Osteocyte (in vitro differentiated cells): Measurements from ENCODE around the gene SH3RF1. TPM values are rescaled to one million over a fixed set of nuclear protein-coding genes. Genes with fewer than 3 reads are reported as not detected.
"Not testable (repeated sequence)": the region's sequence is repeated elsewhere in the genome, so short reads cannot be mapped to it uniquely, and the experiment has no call there.

Experiments used
- DNase-seq: peaks from one replicate; pipeline ENCODE4 v3.0.0; 2021; ENCODE audit warnings: mixed read lengths; ENCODE audit not compliant: unreplicated experiment; ENCODE audit errors: extremely low spot score
- H3K27ac Mint-ChIP-seq: one replicate; pipeline ENCODE4 v1.8.0; 2021; ENCODE audit warnings: mild to moderate bottlenecking, mixed read lengths; ENCODE audit not compliant: unreplicated experiment
- H3K27me3 Mint-ChIP-seq: one replicate; pipeline ENCODE4 v1.8.0; 2021; ENCODE audit warnings: mixed read lengths; ENCODE audit not compliant: unreplicated experiment
- H3K36me3 Mint-ChIP-seq: one replicate; pipeline ENCODE4 v1.8.0; 2021; ENCODE audit warnings: mixed read lengths; ENCODE audit not compliant: unreplicated experiment
- H3K4me1 Mint-ChIP-seq: one replicate; pipeline ENCODE4 v1.8.0; 2021; ENCODE audit warnings: mixed read lengths; ENCODE audit not compliant: unreplicated experiment
- H3K4me3 Mint-ChIP-seq: one replicate; pipeline ENCODE4 v1.8.0; 2021; ENCODE audit warnings: mild to moderate bottlenecking, moderate library complexity, mixed read lengths; ENCODE audit not compliant: unreplicated experiment
- H3K9me3 Mint-ChIP-seq: one replicate; pipeline ENCODE4 v1.8.0; 2021; ENCODE audit warnings: mixed read lengths; ENCODE audit not compliant: unreplicated experiment
- total RNA-seq: library from RNA; stranded (reverse); gene quantifications from 2 replicates; pipeline ENCODE4 v1.2.1, GENCODE V29; 2021
- TF ChIP-seq, protein P1 (sequence below): fragments of 200-600 bp; sonication (generic); IDR thresholded peaks from 2 replicates; pipeline ENCODE4 v1.5.0; 2021; ENCODE audit warnings: antibody characterized with exemption, mild to moderate bottlenecking, moderate library complexity

The SH3RF1 gene
- total RNA-seq, 1 donor from 2014 or later: 31.8 TPM

DNA sequence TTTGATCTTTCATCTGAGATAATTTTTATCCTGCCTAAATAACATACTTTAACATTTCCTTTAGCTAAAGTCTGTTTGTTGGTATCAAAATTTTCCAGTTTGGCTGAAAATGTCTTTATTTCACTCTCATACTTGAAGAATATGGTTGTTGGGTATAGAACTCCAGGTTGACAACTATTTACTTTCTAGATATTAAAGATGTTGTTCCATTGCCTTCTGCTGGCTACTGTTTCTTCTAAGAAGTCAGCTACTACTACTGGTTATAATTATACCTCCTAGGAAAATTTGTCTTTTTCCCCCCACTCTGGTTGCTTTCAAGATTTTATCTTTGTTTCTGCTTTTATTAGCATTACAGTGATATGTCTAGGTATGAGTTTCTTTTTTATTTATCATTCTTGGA lies 75.7 kb downstream of the SH3RF1 start:
- Mint-ChIP-seq H3K4me1 (peaks cover 30% of the 10 kb centered on the region), H3K9me3 (peaks cover 14% of the 10 kb centered on the region), H3K27me3 (no peaks in the 10 kb centered on the region), H3K36me3 (peaks cover 11% of the 10 kb centered on the region), H3K27ac (no peak overlapping the region), H3K4me3 (no peak overlapping the region)
- no peak for DNase-seq
- TF ChIP-seq, protein P1, sequence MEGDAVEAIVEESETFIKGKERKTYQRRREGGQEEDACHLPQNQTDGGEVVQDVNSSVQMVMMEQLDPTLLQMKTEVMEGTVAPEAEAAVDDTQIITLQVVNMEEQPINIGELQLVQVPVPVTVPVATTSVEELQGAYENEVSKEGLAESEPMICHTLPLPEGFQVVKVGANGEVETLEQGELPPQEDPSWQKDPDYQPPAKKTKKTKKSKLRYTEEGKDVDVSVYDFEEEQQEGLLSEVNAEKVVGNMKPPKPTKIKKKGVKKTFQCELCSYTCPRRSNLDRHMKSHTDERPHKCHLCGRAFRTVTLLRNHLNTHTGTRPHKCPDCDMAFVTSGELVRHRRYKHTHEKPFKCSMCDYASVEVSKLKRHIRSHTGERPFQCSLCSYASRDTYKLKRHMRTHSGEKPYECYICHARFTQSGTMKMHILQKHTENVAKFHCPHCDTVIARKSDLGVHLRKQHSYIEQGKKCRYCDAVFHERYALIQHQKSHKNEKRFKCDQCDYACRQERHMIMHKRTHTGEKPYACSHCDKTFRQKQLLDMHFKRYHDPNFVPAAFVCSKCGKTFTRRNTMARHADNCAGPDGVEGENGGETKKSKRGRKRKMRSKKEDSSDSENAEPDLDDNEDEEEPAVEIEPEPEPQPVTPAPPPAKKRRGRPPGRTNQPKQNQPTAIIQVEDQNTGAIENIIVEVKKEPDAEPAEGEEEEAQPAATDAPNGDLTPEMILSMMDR: no peak

DNA sequence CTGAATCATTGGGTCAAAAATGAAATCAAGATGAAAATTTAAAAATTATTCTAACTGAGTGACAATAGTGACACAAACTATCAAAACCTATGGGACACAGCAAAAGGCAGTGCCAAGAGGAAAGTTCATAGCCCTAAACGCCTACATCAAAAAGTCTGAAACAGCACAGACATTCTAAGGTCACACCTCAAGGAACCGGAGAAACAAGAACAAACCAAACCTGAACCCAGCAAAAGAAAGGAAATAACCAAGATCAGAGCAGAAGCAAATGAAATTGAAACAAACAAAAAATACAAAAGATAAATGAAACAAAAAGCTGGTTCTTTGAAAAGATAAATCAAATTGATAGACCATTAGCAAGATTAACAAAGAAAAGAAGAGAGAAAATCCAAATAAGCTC lies 80.8 kb downstream of the SH3RF1 start:
- not testable (repeated sequence) for H3K4me3 Mint-ChIP-seq, DNase-seq, H3K27ac Mint-ChIP-seq, H3K36me3 Mint-ChIP-seq, H3K9me3 Mint-ChIP-seq, H3K27me3 Mint-ChIP-seq
- peaks cover 43% of the 10 kb centered on the region for H3K4me1 Mint-ChIP-seq

DNA sequence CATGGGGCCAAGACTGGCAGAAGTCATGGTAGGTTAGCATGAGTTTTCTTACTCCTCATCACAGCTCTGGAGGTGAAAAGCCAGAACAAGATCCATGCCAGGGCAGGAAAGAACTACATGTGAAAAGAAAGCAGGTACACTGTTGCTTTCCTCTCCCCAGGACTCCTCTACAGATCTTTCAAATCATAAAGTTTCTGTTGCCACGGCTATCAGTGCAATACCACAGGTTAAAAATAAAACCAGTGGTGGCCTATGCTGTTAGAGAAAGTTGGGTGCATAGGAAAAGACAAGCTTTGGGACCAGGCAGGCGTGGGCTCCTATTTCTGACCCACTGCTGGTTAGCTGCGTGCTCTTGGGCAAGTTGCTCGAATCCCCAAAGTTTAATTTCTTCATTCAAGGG lies 81.4 kb downstream of the SH3RF1 start:
- no peak overlapping the region for H3K27ac Mint-ChIP-seq
- TF ChIP-seq, protein P1: no peak
- peaks cover 45% of the 10 kb centered on the region for H3K4me1 Mint-ChIP-seq
- H3K27me3 Mint-ChIP-seq: no peaks in the 10 kb centered on the region
- no peaks in the 10 kb centered on the region for H3K36me3 Mint-ChIP-seq
- H3K4me3 Mint-ChIP-seq: no peak overlapping the region
- H3K9me3 Mint-ChIP-seq: no peaks in the 10 kb centered on the region
- DNase-seq: no peak

DNA sequence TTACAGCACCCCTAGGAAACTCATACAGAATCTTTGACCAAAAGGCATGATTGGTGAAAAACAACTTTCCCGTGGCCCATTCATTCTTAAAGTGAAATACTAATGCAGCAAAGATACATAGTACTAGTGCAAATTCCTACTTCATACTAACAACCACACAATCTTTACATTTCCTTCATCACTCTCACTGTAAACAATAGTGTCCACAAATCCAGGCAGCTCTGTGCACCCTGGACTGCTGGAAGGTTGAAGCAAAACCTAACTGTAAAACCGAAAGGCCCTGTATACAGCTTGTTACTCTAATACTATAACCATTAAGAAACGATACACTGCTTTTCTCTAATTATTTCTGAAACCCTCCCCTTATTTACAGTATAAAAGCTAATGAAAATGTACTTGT lies 82.6 kb downstream of the SH3RF1 start:
- H3K27ac Mint-ChIP-seq: peak overlapping the region; percentile 19
- H3K4me3 Mint-ChIP-seq: no peak overlapping the region
- no peaks in the 10 kb centered on the region for H3K27me3 Mint-ChIP-seq
- H3K36me3 Mint-ChIP-seq: no peaks in the 10 kb centered on the region
- no peaks in the 10 kb centered on the region for H3K9me3 Mint-ChIP-seq
- H3K4me1 Mint-ChIP-seq: peaks cover 54% of the 10 kb centered on the region
- TF ChIP-seq, protein P1: no peak
- DNase-seq: no peak

DNA sequence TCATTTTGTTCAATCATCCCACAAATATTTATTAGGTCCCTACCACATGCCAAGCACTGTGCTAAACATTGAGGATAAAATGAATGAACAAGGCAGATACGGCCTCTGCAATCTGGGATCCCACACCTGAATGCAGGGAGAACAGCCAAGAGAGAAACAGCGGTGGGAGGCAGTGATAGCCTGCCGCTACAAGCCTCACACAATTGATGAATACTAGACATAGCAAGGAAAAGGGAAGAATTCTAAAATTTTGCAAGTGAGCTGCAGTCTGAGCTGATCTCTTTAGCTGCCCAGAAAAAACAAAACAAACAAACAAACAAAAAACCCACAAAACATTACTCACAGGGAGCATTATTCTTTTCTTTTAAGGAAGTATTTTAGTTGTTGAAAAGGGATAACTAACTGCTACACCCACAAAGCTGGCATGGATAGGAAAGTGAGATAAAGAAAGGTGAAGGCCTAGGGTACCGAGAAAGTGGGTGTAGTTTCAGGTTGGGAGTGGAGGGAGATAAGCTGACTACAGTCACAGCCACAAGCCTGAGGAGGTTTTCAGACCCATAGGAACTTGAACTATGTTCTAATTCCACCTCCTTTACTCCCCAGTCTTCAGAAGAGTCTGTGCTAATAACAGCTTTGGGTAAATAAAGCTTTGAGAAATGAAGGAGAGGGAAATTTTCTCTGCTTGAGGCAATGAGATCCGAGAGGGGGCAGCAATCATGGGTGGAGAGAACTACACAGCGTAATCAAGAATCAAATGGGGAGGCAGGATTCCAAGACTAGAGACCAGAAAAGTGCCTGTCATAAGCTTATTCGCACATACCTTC lies 85.4 kb downstream of the SH3RF1 start:
- TF ChIP-seq, protein P1: no peak
- H3K4me1 Mint-ChIP-seq: peaks cover 60% of the 10 kb centered on the region
- no peak for DNase-seq
- peaks cover 2% of the 10 kb centered on the region for H3K36me3 Mint-ChIP-seq
- H3K9me3 Mint-ChIP-seq: no peaks in the 10 kb centered on the region
- no peaks in the 10 kb centered on the region for H3K27me3 Mint-ChIP-seq
- peak overlapping the region; percentile 20 for H3K27ac Mint-ChIP-seq
- no peak overlapping the region for H3K4me3 Mint-ChIP-seq
